Measurements from ENCODE around the gene ITGAV.
"Not testable (repeated sequence)": the region's sequence is repeated elsewhere in the genome, so short reads cannot be mapped to it uniquely, and the experiment has no call there.

ITGAV gene

DNA sequence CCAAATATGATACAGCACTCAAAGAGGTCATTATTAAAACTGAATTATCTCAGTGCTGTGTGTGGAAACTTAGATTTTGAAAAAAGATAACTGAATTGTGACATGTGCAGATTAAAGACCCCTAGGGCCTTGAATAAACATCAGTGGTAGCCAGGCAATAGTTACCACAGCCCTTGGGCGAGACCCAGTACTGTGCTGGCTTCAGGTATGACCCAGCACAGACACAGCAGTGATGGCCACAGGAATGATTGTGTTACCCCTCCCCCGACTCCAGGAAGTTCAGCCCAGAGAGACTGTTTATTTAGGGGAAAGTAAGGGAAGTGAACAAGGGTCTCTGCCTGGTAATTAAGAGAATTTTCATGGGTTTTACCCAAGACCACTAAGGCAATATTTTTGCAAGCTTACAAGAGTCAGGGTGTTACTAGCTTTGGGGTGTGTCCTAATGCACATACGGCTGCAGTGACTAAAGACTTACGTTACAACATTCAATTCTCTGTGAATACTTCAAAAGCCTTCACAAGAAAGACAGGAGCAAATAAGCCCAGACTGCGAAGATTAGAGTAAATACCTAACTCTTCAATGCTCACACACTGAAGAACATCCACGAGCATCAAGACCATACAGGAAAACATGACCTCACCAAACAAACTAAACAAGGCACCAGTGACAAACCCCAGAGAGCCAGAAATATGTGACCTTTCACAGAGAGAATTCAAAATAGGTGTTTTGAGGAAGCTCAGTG is 28.2 kb upstream of the ITGAV start:
- no peaks in the 10 kb centered on the region for H3K36me3 Mint-ChIP-seq (ENCODE audit: low read depth)
- no peak overlapping the region for H3K4me3 Mint-ChIP-seq
- no peaks in the 10 kb centered on the region for H3K9me3 Mint-ChIP-seq
- H3K27ac Mint-ChIP-seq, result no peak overlapping the region
- no peaks in the 10 kb centered on the region for H3K4me1 Mint-ChIP-seq (ENCODE audit: low read depth)
- peaks cover 14% of the 10 kb centered on the region for H3K27me3 Mint-ChIP-seq (ENCODE audit: low read depth)

DNA sequence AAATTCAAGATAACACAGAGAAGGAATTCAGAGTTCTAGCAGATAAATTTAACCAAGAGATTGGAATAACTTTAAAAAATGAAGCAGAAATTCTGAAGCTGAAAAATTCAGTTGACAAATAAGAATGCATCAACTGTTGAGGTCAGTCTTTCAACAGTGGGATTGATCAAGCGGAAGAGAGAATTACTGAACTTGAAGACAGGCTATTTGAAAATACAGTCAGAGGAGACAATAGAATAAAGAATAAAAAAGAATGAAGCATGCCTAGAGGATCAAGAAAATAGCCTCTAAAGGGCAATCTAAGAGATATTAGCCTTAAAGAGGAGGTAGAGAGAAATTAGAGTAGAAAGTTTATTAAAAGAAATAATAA is 27.7 kb upstream of the ITGAV start:
- Mint-ChIP-seq H3K4me1 (ENCODE audit: low read depth) (no peaks in the 10 kb centered on the region), H3K27ac (no peak overlapping the region), H3K9me3 (no peaks in the 10 kb centered on the region), H3K36me3 (ENCODE audit: low read depth) (no peaks in the 10 kb centered on the region), H3K27me3 (ENCODE audit: low read depth) (peaks cover 16% of the 10 kb centered on the region), H3K4me3 (no peak overlapping the region)

DNA sequence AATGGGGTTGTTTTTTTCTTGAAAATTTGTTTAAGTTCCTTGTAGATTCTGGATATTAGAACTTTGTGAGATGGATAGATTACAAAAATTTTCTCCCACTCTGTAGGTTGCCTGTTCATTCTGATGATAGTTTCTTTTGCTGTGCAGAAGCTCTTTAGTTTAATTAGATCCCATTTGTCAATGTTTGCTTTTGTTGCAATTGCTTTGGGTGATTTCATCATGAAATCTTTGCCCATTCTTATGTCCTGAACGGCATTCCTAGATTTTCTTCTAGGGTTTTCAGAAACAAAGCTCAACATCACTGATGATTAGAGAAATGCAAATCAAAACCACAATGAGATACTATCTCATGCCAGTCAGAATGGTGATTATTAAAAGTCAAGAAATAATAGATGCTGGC is 21.3 kb upstream of the ITGAV start:
- not testable (repeated sequence) for H3K9me3 Mint-ChIP-seq

DNA sequence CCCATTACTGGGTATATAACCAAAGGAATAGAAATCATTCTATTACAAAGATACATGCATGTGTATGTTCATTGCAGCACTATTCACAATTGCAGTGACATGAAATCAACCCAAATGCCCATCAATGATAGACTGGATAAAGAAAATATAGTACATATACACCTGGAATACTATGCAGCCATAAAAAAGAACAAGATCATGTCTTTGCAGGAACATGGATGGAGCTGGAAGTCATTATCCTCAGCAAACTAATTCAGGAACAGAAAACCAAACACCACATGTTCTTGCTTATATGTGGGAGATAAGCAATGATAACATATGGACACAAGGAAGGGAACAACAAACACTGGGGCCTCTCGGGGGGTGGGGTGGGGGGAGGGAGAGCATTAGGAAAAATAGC is 20.7 kb upstream of the ITGAV start:
- H3K9me3 Mint-ChIP-seq; H3K4me3 Mint-ChIP-seq; H3K4me1 Mint-ChIP-seq (ENCODE audit: low read depth); H3K27ac Mint-ChIP-seq; H3K36me3 Mint-ChIP-seq (ENCODE audit: low read depth): not testable (repeated sequence)
- peaks cover 19% of the 10 kb centered on the region for H3K27me3 Mint-ChIP-seq (ENCODE audit: low read depth)

More for the DNA sequence above, 21.3 kb upstream of the ITGAV start:
- H3K4me3 Mint-ChIP-seq; H3K36me3 Mint-ChIP-seq (ENCODE audit: low read depth); H3K27ac Mint-ChIP-seq; H3K4me1 Mint-ChIP-seq (ENCODE audit: low read depth): not testable (repeated sequence)
- H3K27me3 Mint-ChIP-seq (ENCODE audit: low read depth), result peaks cover 24% of the 10 kb centered on the region

DNA sequence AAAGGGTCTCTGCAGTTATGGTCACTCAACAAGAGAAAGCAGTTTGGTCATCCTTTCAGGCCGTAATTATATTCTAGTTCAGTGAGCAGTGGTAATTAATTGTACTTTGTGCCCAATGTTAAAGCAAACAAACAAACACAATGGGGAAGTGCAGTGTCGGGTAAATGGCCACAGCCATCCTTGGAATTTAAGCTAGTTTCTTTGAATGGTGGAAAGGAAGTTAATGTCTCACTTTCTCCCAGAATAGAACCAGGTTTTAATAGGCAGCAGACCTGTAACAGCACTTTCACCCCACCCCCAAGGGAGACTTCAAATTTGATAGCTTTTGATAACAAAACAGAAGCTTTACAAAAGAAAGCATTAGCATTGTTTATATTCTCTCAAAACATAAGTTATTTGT is 20.0 kb upstream of the ITGAV start:
- H3K36me3 Mint-ChIP-seq (ENCODE audit: low read depth), result no peaks in the 10 kb centered on the region
- no peak overlapping the region for H3K27ac Mint-ChIP-seq
- H3K9me3 Mint-ChIP-seq, result no peaks in the 10 kb centered on the region
- no peaks in the 10 kb centered on the region for H3K4me1 Mint-ChIP-seq (ENCODE audit: low read depth)
- H3K27me3 Mint-ChIP-seq (ENCODE audit: low read depth), result peaks cover 15% of the 10 kb centered on the region
- H3K4me3 Mint-ChIP-seq, result no peak overlapping the region

DNA sequence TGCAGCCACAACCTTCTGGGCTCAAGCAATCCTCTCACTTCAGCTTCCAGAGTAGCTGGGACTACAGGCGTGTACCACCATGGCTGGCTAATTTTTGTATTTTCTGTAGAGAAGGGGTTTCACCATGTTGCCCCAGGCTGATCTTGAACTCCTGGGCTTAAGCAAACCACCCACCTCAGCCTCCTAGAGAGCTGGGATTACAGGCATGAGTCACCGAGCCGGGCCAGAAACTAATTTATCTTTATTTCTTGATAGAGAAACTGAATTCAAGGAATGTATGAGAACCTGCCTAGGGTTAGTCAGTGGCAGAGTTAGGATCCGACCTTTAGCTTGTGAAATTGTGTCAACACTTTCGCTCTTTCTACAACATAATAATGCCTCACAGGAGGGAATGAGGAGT is 19.3 kb upstream of the ITGAV start:
- Mint-ChIP-seq H3K27me3 (ENCODE audit: low read depth) (peaks cover 13% of the 10 kb centered on the region), H3K27ac (no peak overlapping the region), H3K4me3 (no peak overlapping the region), H3K36me3 (ENCODE audit: low read depth) (no peaks in the 10 kb centered on the region), H3K4me1 (ENCODE audit: low read depth) (no peaks in the 10 kb centered on the region), H3K9me3 (no peaks in the 10 kb centered on the region)

DNA sequence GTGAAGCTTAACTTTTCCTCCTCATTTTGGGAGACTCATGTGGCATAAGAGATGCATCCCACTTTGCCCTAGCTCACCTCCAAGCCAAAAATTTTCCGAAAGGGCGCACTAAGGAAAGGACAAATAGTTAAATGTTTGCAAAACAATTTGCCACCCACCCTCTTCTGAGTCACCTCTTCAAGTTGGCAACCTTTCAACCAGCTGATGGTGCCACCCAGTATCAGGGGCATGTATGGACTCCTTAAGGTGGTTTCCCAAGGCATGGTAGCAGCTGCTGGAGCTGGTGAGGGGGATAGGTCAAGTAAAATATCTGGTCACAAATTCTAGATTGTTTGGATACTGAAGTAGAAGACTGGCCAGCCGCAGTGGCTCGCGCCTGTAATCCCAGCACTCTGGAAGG is 17.2 kb upstream of the ITGAV start:
- H3K27me3 Mint-ChIP-seq (ENCODE audit: low read depth), result peaks cover 8% of the 10 kb centered on the region
- H3K36me3 Mint-ChIP-seq (ENCODE audit: low read depth), result no peaks in the 10 kb centered on the region
- H3K4me1 Mint-ChIP-seq (ENCODE audit: low read depth), result peaks cover 2% of the 10 kb centered on the region
- no peaks in the 10 kb centered on the region for H3K9me3 Mint-ChIP-seq
- no peak overlapping the region for H3K4me3 Mint-ChIP-seq
- H3K27ac Mint-ChIP-seq, result no peak overlapping the region

DNA sequence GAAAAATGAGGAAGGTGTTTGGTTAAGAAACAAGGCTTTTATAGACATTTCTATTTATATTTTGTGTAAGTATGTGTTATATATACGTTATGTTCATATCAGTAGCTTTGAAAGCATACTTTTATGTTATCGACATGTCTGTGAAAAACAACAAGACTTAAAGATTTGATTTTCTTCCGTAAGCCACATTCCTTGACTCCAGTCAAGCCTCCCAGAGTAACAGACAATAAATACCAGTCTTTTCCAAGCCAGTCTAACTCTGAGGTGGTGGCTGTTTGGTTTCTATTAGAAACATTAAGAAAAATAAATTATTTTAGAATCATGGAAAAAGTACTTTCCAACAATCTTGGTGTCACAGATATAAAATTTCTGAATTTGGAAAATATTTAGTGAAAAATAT is 16.3 kb upstream of the ITGAV start:
- no peak overlapping the region for H3K27ac Mint-ChIP-seq
- H3K36me3 Mint-ChIP-seq (ENCODE audit: low read depth), result no peaks in the 10 kb centered on the region
- peaks cover 4% of the 10 kb centered on the region for H3K27me3 Mint-ChIP-seq (ENCODE audit: low read depth)
- H3K9me3 Mint-ChIP-seq, result no peaks in the 10 kb centered on the region
- peaks cover 2% of the 10 kb centered on the region for H3K4me1 Mint-ChIP-seq (ENCODE audit: low read depth)
- H3K4me3 Mint-ChIP-seq, result no peak overlapping the region

DNA sequence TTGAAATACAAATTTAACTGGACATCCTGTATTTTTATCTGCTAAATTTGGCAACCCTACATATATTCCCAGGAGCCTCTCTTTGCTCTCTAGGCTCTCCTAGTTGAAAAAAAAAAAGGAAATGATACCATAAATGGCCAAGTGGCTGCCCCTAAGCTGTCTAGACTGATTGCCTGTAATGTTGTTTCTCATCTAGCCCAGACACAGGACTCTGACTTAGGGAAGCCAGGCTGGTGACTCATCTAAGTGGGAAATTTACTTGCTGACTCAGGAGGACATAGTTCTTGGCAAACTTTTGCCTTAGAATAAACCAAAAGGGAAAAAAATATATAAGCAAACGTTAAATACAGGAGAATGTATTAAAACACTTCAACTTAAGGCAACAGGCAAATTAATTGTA is 14.6 kb upstream of the ITGAV start:
- H3K4me3 Mint-ChIP-seq, result no peak overlapping the region
- no peaks in the 10 kb centered on the region for H3K9me3 Mint-ChIP-seq
- peaks cover 2% of the 10 kb centered on the region for H3K4me1 Mint-ChIP-seq (ENCODE audit: low read depth)
- no peak overlapping the region for H3K27ac Mint-ChIP-seq
- H3K27me3 Mint-ChIP-seq (ENCODE audit: low read depth), result peaks cover 4% of the 10 kb centered on the region
- no peaks in the 10 kb centered on the region for H3K36me3 Mint-ChIP-seq (ENCODE audit: low read depth)

DNA sequence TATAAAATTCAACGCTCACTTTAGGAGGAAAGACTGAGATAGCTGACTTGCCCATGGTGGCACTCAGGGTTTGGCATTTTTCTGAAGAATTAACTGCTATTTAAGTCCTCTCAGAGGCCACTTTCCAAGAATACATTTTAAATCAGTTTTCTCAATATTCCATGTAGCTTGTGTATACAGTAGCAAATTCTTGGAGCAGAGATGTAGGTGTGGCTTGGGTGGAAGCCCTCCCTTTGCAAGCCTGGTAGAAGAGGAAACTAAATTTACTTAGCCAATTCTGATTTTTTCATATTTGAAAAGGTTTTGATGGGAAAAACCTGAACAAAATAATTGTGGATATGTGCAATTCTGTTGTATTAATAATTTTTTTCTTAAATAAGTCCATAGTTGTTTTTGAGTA is 14.0 kb upstream of the ITGAV start:
- Mint-ChIP-seq H3K4me3 (no peak overlapping the region), H3K36me3 (ENCODE audit: low read depth) (no peaks in the 10 kb centered on the region), H3K9me3 (no peaks in the 10 kb centered on the region), H3K4me1 (ENCODE audit: low read depth) (peaks cover 2% of the 10 kb centered on the region), H3K27ac (no peak overlapping the region), H3K27me3 (ENCODE audit: low read depth) (peaks cover 4% of the 10 kb centered on the region)

DNA sequence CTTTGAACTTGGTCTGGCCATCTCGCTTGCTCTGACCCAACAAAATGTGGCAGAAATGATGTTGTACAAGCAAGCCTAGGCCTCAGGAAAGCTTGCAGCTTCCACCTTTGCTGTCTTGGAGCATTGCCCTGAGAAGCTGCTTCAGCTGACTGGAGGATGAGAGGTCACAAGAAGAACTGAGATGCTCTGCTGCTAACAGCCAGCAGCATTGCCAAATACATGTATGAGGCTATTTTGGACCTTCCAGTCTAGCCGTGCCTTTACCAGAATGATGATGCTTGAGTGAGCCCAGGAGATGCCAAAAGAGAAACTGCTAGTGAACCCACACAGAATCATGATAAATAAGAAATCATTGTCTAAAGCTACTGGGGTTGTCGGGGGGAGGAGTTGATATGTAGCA is 13.2 kb upstream of the ITGAV start:
- Mint-ChIP-seq H3K27me3 (ENCODE audit: low read depth) (peaks cover 4% of the 10 kb centered on the region), H3K4me1 (ENCODE audit: low read depth) (peaks cover 2% of the 10 kb centered on the region), H3K9me3 (no peaks in the 10 kb centered on the region), H3K36me3 (ENCODE audit: low read depth) (no peaks in the 10 kb centered on the region), H3K4me3 (no peak overlapping the region), H3K27ac (no peak overlapping the region)

DNA sequence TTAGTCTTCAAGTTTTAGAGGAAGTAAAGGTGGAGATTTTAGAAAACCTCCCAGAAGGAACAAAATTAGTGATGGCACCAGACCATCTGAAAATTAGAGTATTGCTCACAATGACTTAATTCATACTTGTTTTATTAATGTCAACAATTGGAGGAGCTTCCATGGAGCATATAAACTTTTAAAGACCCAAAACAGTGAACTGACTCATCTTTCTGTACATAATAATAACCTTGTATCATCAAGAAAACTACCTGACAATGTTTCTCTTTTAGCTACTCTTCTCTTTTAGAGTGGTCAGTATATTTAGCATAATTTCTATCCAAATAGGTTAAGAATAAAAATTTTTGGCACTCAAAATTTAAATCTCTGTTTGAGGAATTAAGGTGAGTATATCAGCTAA is 7.2 kb upstream of the ITGAV start:
- Mint-ChIP-seq H3K27me3 (ENCODE audit: low read depth) (peaks cover 21% of the 10 kb centered on the region), H3K4me3 (no peak overlapping the region), H3K27ac (no peak overlapping the region), H3K9me3 (no peaks in the 10 kb centered on the region), H3K4me1 (ENCODE audit: low read depth) (no peaks in the 10 kb centered on the region), H3K36me3 (ENCODE audit: low read depth) (no peaks in the 10 kb centered on the region)

DNA sequence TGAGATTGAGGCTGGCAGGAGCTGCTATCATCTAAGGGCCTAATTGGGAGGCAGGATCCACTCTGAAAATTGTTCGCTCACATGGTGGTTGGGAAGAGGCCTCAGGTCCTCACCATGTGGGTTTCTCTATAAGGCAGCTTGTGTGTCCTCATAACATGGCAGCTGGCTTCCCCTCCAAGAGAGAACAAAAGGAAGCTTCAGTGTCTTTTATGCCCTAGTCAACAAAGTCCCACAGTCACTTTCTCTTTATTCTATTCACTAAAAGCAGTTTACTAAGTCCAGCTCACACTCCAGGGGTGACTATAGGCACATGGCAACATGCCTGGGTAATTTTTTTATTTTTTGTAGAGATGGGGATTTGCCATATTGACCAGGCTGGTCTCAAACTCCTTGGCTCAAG is 5.8 kb upstream of the ITGAV start:
- Mint-ChIP-seq H3K9me3 (no peaks in the 10 kb centered on the region), H3K27me3 (ENCODE audit: low read depth) (peaks cover 21% of the 10 kb centered on the region), H3K36me3 (ENCODE audit: low read depth) (no peaks in the 10 kb centered on the region), H3K27ac (no peak overlapping the region), H3K4me1 (ENCODE audit: low read depth) (peaks cover 3% of the 10 kb centered on the region), H3K4me3 (no peak overlapping the region)

DNA sequence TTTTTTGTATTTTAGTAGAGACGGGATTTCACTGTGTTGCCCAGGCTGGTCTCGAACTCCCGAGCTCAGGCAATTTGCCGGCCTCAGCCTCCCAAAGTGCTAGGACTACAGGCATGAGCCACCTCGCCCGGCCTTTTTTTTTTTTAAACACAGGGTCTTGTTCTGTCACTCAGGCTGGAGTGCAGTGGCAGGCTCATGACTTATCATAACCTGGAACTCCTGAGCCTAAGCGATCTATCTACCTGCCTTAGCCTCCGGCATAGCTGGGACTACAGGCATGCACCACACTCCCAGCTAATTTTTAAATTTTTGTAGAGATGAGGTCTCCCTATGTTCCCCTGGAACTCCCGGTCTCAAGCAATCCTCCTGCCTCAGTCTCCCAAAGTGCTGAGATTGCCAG is 1.4 kb upstream of the ITGAV start:
- Mint-ChIP-seq H3K9me3 (no peaks in the 10 kb centered on the region), H3K36me3 (ENCODE audit: low read depth) (no peaks in the 10 kb centered on the region), H3K27ac (no peak overlapping the region), H3K4me1 (ENCODE audit: low read depth) (peaks cover 17% of the 10 kb centered on the region), H3K4me3 (no peak overlapping the region), H3K27me3 (ENCODE audit: low read depth) (peaks cover 11% of the 10 kb centered on the region)

DNA sequence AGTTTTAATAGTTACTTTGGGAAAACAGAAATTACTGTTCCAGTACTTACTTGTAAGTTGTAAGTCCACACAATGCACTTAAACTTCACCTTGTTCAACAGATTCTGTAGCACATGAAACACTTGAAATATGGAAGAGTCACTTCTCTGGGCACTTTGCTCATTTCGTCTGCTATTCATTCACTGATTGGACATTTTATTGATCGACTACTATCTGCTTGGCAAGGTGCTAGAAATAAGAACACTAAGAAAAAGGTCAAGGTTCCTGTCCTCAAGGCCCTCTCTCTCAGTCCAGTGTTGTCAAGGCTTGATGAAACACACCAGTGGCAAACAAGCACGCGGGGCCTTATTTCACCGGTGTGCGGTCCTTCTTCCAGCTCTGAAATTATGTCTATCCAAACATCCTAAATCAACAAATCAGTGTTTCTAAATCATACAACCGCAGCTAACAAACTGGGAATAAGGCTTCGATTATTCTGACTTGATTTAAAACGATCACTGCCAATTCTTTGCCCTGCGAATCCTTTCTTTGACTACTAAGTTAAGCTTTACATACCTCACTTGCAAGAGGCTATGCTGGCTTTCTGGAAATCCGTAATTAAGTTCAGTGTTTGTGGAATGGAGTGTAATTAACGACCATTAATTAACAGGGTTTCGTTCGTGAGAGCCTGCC is 780 bp upstream of the ITGAV start:
- peak overlapping the region; percentile 94 for H3K4me3 Mint-ChIP-seq
- no peaks in the 10 kb centered on the region for H3K36me3 Mint-ChIP-seq (ENCODE audit: low read depth)
- H3K4me1 Mint-ChIP-seq (ENCODE audit: low read depth), result peaks cover 17% of the 10 kb centered on the region
- peak overlapping the region; percentile 73 for H3K27ac Mint-ChIP-seq
- H3K9me3 Mint-ChIP-seq, result no peaks in the 10 kb centered on the region
- peaks cover 11% of the 10 kb centered on the region for H3K27me3 Mint-ChIP-seq (ENCODE audit: low read depth)
